ENCODE data around the gene ALK. TPM values are rescaled to one million over a fixed set of nuclear protein-coding genes. Genes with fewer than 3 reads are reported as not detected.

ALK gene
- total RNA-seq, 1 experiment from 2014 or later, result not detected

DNA sequence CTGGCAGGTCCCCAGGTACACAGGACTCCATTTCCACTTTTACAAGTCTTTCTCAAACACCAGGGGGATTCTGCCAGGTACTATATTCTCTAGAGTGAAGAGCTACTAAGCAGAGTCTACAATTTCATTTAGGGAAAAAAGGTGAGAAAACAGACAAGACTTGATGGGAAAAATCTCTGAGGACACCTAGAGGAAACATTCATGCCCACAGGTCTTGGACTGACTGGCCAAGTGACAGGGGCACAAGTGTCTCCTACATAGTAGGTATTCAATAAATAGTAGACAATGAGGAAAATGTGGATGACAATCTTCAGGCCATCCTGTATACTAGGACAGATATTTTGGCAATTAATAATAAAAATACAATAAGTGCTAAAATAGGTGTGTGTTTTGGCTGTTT is 577.6 kb downstream of the ALK start:
- no peak overlapping the region for H3K9ac ChIP-seq (ENCODE audit: extremely low read depth, insufficient read length, low read length)
- peaks cover 6% of the 10 kb centered on the region for H3K27me3 Mint-ChIP-seq (ENCODE audit: low read depth)
- TF ChIP-seq, protein P1, sequence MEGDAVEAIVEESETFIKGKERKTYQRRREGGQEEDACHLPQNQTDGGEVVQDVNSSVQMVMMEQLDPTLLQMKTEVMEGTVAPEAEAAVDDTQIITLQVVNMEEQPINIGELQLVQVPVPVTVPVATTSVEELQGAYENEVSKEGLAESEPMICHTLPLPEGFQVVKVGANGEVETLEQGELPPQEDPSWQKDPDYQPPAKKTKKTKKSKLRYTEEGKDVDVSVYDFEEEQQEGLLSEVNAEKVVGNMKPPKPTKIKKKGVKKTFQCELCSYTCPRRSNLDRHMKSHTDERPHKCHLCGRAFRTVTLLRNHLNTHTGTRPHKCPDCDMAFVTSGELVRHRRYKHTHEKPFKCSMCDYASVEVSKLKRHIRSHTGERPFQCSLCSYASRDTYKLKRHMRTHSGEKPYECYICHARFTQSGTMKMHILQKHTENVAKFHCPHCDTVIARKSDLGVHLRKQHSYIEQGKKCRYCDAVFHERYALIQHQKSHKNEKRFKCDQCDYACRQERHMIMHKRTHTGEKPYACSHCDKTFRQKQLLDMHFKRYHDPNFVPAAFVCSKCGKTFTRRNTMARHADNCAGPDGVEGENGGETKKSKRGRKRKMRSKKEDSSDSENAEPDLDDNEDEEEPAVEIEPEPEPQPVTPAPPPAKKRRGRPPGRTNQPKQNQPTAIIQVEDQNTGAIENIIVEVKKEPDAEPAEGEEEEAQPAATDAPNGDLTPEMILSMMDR (conservative IDR thresholded peaks at IDR 0.05), result peak; percentile 36; the same call in 1 of the 3 replicates
- H3K27ac ChIP-seq (ENCODE audit: insufficient read length, low read depth, low read length), result no peak overlapping the region
- H3K79me1 ChIP-seq (ENCODE audit: insufficient read depth, low read depth, low read length, poor library complexity, severe bottlenecking), result no peaks in the 10 kb centered on the region
- no peak overlapping the region for H2BK5ac ChIP-seq (ENCODE audit: insufficient read length, low read length)
- H3K79me2 ChIP-seq (ENCODE audit: insufficient read depth, low read length), result no peaks in the 10 kb centered on the region
- no peak overlapping the region for H3K4me2 ChIP-seq (ENCODE audit: insufficient read depth, insufficient read length, low read length)
- H2BK120ac ChIP-seq (ENCODE audit: low read depth, low read length, poor library complexity, severe bottlenecking), result no peak overlapping the region
- no peak overlapping the region for H2BK20ac ChIP-seq (ENCODE audit: low read depth, low read length, poor library complexity, severe bottlenecking)
- peak overlapping the region in 1 of 3 experiments; percentile 40; a peak in 1 of 7 replicates for H3K27ac Mint-ChIP-seq
- no peaks in the 10 kb centered on the region for H3K27me3 ChIP-seq (ENCODE audit: insufficient read depth, low read length)
- H3K4me1 Mint-ChIP-seq, result peaks cover 2 to 6% of the 10 kb centered on the region in 2 experiments; a peak in 2 of 4 replicates
- H4K20me1 ChIP-seq (ENCODE audit: control insufficient read depth, insufficient read depth, insufficient read length), result no peaks in the 10 kb centered on the region
- no peaks in the 10 kb centered on the region for H3K4me1 ChIP-seq (ENCODE audit: insufficient read depth, low read length)
- H3K36me3 Mint-ChIP-seq (ENCODE audit: insufficient read depth in 1 of 3, low read depth in 3 of 3), result no peaks in the 10 kb centered on the region
- H3K4ac ChIP-seq (ENCODE audit: low read depth, low read length), result no peak overlapping the region
- H3K56ac ChIP-seq (ENCODE audit: insufficient read length, low read depth, low read length), result no peak overlapping the region
- H4K5ac ChIP-seq (ENCODE audit: insufficient read length, low read depth, low read length), result no peak overlapping the region
- no peak for DNase-seq
- no peaks in the 10 kb centered on the region for H3K23me2 ChIP-seq (ENCODE audit: insufficient read length, low read depth, low read length, poor library complexity, severe bottlenecking)
- H3K23ac ChIP-seq (ENCODE audit: insufficient read length, low read depth, low read length), result no peak overlapping the region
- no peak overlapping the region for H2BK15ac ChIP-seq (ENCODE audit: low read depth, low read length)
- H3K9me3 ChIP-seq (ENCODE audit: control insufficient read depth, low read depth, low read length), result no peaks in the 10 kb centered on the region
- H3T11ph ChIP-seq (ENCODE audit: low read length), result no peak overlapping the region
- H2AK5ac ChIP-seq (ENCODE audit: insufficient read length, low read length), result no peak overlapping the region
- H4K91ac ChIP-seq (ENCODE audit: insufficient read length, low read depth, low read length), result no peak overlapping the region
- no peak overlapping the region for H3K4me3 Mint-ChIP-seq
- no peaks in the 10 kb centered on the region; a peak in 1 of 5 replicates for H3K9me3 Mint-ChIP-seq
- no peak overlapping the region for H3K14ac ChIP-seq (ENCODE audit: insufficient read depth, low read length)
- H4K8ac ChIP-seq (replicated peaks; ENCODE audit: insufficient read length, low read depth, low read length), result no peak overlapping the region
- no peak overlapping the region for H3K18ac ChIP-seq (ENCODE audit: insufficient read length, low read depth, low read length)
- H2BK12ac ChIP-seq (ENCODE audit: insufficient read length, low read depth, low read length), result no peak overlapping the region
- H2AFZ ChIP-seq (ENCODE audit: low read length), result no peak overlapping the region
